ENCODE results near the gene RTP3.

Gene RTP3

DNA sequence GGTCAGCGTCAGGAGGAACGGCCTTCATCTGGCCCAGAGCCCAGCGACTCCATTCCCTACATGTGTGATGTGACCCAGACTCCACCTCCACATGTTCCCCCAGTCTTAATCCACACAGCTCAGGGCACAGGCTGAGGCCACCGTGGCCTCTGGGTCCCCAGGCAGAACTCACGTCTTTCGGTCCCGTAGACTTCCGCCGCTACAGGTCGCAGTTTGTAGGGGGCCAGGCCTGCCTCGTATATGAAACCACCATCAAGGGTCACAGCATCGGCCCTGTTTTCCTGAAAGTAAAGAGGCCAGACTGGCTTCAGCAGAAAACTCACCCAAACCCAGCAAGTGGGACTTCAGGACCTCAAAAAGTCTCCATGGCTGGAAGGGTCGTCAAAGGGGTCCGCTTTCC lies 41.7 kb upstream of the RTP3 start:
- TF ChIP-seq, protein P1, sequence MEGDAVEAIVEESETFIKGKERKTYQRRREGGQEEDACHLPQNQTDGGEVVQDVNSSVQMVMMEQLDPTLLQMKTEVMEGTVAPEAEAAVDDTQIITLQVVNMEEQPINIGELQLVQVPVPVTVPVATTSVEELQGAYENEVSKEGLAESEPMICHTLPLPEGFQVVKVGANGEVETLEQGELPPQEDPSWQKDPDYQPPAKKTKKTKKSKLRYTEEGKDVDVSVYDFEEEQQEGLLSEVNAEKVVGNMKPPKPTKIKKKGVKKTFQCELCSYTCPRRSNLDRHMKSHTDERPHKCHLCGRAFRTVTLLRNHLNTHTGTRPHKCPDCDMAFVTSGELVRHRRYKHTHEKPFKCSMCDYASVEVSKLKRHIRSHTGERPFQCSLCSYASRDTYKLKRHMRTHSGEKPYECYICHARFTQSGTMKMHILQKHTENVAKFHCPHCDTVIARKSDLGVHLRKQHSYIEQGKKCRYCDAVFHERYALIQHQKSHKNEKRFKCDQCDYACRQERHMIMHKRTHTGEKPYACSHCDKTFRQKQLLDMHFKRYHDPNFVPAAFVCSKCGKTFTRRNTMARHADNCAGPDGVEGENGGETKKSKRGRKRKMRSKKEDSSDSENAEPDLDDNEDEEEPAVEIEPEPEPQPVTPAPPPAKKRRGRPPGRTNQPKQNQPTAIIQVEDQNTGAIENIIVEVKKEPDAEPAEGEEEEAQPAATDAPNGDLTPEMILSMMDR (IDR thresholded peaks at IDR 0.05) = no peak

DNA sequence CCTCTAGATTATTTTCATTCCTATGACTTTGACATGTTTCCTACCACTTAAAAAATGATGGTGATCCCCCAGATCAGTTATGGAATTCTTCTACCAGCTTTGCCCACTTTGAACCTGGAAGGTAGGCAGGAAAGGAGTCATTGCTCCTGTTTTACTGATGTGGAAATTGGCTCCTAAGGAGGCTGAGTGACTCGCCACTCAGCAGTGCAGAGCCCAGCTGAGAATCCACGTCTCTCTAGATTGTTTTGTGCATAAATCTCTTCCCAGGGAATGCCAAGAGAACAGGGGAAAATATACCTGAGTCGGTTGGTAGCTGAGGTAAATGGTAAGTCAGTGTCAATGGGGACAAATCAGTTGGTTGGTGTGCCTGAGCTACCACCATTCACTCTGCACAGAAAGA lies 37.7 kb upstream of the RTP3 start:
- TF ChIP-seq, protein P1 (IDR thresholded peaks at IDR 0.05) = no peak

DNA sequence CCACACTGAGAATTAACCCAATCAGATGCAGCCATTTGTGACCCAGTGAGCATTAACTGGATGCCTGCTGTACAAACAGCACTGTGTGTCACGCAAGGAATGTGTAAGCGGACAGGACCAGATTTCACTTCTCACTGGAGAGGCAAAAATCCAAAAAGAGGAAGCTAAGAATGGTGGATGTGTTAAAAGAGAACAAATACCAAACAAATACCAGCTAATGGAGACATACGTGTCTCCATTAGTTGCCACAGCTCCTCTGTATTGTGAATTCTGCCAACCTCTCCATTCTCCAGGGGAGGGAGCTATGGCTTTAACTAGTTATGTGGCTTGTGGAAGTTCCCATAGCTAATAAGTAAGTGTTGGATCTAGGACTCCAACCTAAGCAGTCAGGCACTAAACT lies 35.7 kb upstream of the RTP3 start:
- TF ChIP-seq, protein P1 (IDR thresholded peaks at IDR 0.05) = no peak

DNA sequence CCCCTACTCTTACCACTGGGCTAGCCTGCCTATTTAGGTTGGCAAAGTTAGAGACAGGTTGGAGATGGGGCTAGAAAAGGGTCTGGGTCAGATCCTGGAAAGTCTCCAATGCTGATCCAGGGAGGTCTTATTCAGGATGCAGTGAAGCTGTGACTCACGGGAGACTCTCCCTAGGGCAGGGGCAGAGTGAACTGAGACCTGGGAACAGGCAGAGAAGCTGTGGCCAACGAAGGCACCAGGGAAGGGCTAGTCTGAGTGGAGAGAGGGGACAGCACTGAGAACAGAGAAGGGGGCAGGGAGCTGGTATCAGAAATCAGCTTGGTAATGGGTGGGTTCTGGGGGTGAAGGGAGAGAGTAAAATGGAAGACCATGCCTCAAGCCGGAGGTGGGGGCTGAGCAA lies 35.3 kb upstream of the RTP3 start:
- TF ChIP-seq, protein P1 (IDR thresholded peaks at IDR 0.05) = no peak

DNA sequence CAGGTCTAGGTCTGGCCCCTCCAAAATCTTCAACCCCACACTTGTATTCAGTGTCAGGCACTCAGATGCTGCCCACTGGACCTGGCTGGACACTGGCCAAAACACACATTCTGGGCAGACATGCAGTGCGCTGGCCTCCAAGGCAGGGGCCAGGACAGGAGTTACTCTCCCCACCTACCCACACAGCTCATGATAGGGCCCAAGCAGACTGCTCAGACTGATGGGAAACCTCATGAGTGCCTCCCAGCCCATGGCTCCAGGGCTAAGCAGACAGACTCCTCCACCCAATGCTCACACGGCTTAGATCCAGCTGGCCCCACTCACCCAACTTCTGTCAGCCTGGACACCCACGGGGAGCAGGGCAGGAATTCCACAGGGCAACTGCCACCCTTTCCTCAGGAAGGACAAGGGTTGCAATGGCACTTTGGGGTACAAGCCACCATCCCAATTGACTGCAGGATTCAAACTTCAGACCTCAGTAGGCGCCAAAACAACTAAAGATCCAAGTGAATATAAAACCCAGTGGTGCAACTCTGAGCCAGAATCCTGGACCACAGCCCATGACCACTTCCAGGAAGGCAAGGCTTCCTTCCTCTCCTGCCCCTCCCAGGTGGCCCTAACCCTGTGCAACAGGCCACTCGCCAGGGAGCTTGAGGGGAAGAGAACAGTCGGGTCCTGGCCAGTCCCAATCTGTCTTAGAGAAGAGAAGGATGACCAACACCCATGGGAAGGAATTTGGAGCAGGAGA lies 34.5 kb upstream of the RTP3 start:
- TF ChIP-seq, protein P1 (IDR thresholded peaks at IDR 0.05) = no peak

DNA sequence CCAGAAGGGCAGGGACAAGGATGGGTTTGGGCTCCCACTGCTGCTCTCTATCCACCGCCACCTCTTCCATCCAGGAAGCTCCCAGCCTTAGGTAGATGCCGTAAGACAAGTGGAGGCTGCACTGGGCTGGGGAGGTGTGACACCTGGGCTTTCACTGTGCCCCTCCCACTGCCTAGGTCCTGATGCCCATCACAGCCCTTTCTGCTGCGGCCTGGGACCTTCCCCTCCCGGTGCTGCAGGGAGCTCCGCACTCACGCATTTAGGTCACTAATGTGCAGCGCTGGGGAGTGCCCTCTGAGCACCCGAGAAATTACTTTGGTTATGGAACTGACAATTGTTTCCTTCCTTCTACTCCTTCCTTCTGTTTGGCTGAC lies 33.9 kb upstream of the RTP3 start:
- TF ChIP-seq, protein P1 (IDR thresholded peaks at IDR 0.05) = no peak

DNA sequence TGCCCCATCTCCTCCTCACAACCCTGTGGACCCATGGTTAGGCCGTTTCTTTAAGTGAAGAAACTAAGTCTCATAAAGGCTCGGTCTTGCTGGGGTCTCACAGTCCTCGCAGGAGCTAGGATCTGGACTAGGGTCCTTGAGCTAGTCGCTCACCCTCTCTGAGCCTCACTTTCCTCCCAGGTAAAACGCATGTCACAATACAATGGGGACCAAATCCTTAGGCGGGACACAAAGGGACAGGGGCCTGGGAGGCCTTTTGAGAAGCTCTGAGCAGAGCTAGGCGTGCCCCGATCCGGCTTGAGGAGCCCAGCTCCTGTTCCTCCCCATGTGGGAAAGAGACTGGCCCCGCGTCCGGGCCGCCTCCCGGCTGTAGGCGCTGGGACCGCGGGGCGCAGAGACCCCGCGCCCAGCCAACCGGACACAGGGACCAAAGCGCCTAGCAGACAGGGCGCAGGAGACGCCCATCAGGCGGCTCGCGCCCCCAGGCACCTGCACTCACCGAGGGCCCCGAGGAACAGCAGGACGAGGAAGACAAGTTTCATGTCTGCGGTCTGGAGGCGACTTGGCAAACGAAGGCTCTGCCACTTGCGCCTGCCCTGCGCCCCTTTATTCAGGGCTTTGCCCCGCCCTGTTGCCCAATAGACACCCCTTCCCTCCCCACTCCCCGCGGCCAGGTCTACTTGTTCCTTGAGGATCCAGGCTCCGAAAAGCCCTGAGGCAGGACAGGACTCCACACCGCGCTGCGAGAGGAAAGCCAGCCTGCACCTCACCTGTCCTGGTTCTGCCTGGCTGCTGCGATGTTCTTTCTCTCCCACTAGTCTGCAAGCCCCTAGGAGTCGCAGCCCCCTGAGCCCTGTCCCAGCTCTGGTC lies 33.2 kb upstream of the RTP3 start, which contains the start of gene LTF:
TSS of gene LTF (minus strand) at position 580 of the 870 bp plus-strand sequence. CDS start at position 542, 38 bp downstream.
- TF ChIP-seq, protein P1 (IDR thresholded peaks at IDR 0.05) = no peak

All from LNCAP (cell line).